ENCODE data around the gene NDUFB4.

NDUFB4 gene

GRCh38 chr3:120596116-120596852 lies at the start of gene NDUFB4:
TSS of gene NDUFB4 (plus strand) at chr3:120596336. CDS start at chr3:120596360, 24 bp downstream.
- Histone ChIP-seq H3K4me3 (peak within 1 kb of the TSS; percentile 61 to 89 (median 75)), H3K27ac (peak within 1 kb of the TSS; percentile 58 to 96 (median 92))

- H3K27ac ChIP-seq, result peak overlapping the region in 1 of 21 experiments; percentile 28
- H3K4me3 ChIP-seq, result no peak overlapping the region
Observed at GRCh38 chr3:120550546-120550945, 45.6 kb upstream of the NDUFB4 start.

- H3K4me3 ChIP-seq, result no peak overlapping the region
- no peak overlapping the region for H3K27ac ChIP-seq
Observed at GRCh38 chr3:120552184-120553172, 43.7 kb upstream of the NDUFB4 start.

- Histone ChIP-seq H3K4me3 (no peak overlapping the region), H3K27ac (no peak overlapping the region)
Observed at GRCh38 chr3:120554812-120555606, 41.1 kb upstream of the NDUFB4 start.

GRCh38 chr3:120555657-120556509 lies 40.3 kb upstream of the NDUFB4 start:
- H3K27ac ChIP-seq, result peak overlapping the region in 1 of 21 experiments; percentile 31
- no peak overlapping the region for H3K4me3 ChIP-seq

GRCh38 chr3:120557115-120557514 lies 39.0 kb upstream of the NDUFB4 start:
- peak overlapping the region in 1 of 21 experiments; percentile 53 for H3K27ac ChIP-seq
- no peak overlapping the region for H3K4me3 ChIP-seq

GRCh38 chr3:120558771-120559241 lies 37.3 kb upstream of the NDUFB4 start:
- Histone ChIP-seq H3K27ac (peak overlapping the region in 18 of 21 experiments; percentile 32 to 84 (median 68)), H3K4me3 (peak overlapping the region; percentile 20 to 40 (median 34))

- peak overlapping the region; percentile 20 to 40 (median 34) for H3K4me3 ChIP-seq
Observed at GRCh38 chr3:120559242-120560061, 36.7 kb upstream of the NDUFB4 start.

GRCh38 chr3:120560304-120561250 lies 35.6 kb upstream of the NDUFB4 start:
- Histone ChIP-seq H3K27ac (no peak overlapping the region), H3K4me3 (no peak overlapping the region)

More at GRCh38 chr3:120559242-120560061, 36.7 kb upstream of the NDUFB4 start:
- peak overlapping the region in 18 of 21 experiments; percentile 30 to 84 (median 68) for H3K27ac ChIP-seq

- Histone ChIP-seq H3K4me3 (no peak overlapping the region), H3K27ac (no peak overlapping the region)
Observed at GRCh38 chr3:120561251-120562045, 34.7 kb upstream of the NDUFB4 start.

GRCh38 chr3:120563356-120564022 lies 32.6 kb upstream of the NDUFB4 start:
- no peak overlapping the region for H3K4me3 ChIP-seq
- no peak overlapping the region for H3K27ac ChIP-seq

- Histone ChIP-seq H3K4me3 (no peak overlapping the region), H3K27ac (no peak overlapping the region)
Observed at GRCh38 chr3:120566243-120566975, 29.7 kb upstream of the NDUFB4 start.

- H3K27ac ChIP-seq, result no peak overlapping the region
- H3K4me3 ChIP-seq, result no peak overlapping the region
Observed at GRCh38 chr3:120567370-120568201, 28.6 kb upstream of the NDUFB4 start.

GRCh38 chr3:120568202-120568531 lies 28.0 kb upstream of the NDUFB4 start:
- H3K4me3 ChIP-seq, result no peak overlapping the region
- no peak overlapping the region for H3K27ac ChIP-seq
